Mesothelial cell of epicardium (in vitro differentiated cells): Measurements from ENCODE around the gene ASPSCR1. TPM values are rescaled to one million over a fixed set of nuclear protein-coding genes. Genes with fewer than 3 reads are reported as not detected.
A peak's percentile ranks its signal among the peaks of the same experiment; 100 is the strongest.

Experiments
- DNase-seq, 2 experiments: peaks; one replicate each; pipeline ENCODE4 v3.0.0; 2021; ENCODE audit warnings: low spot score in 2 of 2; ENCODE audit not compliant: unreplicated experiment in 2 of 2
- H3K27ac Mint-ChIP-seq: 2 replicates; pipeline ENCODE4 v1.8.0; 2021; ENCODE audit warnings: mixed read lengths
- H3K27me3 Mint-ChIP-seq: 2 replicates; pipeline ENCODE4 v1.8.0; 2021; ENCODE audit warnings: low read depth, mixed read lengths
- H3K36me3 Mint-ChIP-seq: 2 replicates; pipeline ENCODE4 v1.8.0; 2021; ENCODE audit warnings: mixed read lengths
- H3K4me1 Mint-ChIP-seq: 2 replicates; pipeline ENCODE4 v1.8.0; 2021; ENCODE audit warnings: mixed read lengths
- H3K4me3 Mint-ChIP-seq: 2 replicates; pipeline ENCODE4 v1.8.0; 2021; ENCODE audit warnings: mild to moderate bottlenecking, moderate library complexity, mixed read lengths
- H3K9me3 Mint-ChIP-seq: 2 replicates; pipeline ENCODE4 v1.8.0; 2021; ENCODE audit warnings: mixed read lengths
- total RNA-seq: library from RNA; stranded (reverse); gene quantifications from 3 replicates; pipeline ENCODE4 v1.2.1, GENCODE V29; 2021
- TF ChIP-seq, protein P1 (sequence below): fragments of 200-600 bp; sonication (generic); IDR thresholded peaks from one replicate; pipeline ENCODE4 v1.5.0; 2021; ENCODE audit warnings: antibody characterized with exemption; ENCODE audit not compliant: unreplicated experiment

The ASPSCR1 gene
- total RNA-seq, 1 donor from 2014 or later = 50.5 TPM

DNA sequence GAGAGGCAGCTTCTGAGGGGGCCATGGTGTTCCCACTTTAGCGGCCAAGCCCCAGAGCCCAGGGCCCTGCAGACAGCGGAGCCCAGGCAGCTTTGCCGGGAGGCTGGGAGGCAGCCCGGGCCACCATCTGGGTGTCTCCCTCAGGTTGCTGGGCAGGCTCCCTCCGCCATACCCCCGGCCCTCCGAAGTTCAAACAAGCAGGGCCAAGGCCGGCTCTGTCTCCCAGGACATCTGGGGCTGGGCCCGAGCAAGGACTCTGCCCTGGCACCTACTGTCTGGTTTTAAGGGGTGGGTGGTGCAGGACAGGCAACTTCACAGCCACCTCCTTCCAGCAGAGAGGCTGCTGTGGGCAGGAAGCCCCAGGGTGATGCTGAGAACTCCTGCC is 85.5 kb downstream of the ASPSCR1 start:
- H3K4me1 Mint-ChIP-seq = no peaks in the 10 kb centered on the region
- peaks cover 4% of the 10 kb centered on the region for H3K36me3 Mint-ChIP-seq
- no peaks in the 10 kb centered on the region for H3K27me3 Mint-ChIP-seq
- H3K9me3 Mint-ChIP-seq = no peaks in the 10 kb centered on the region
- no peak overlapping the region for H3K27ac Mint-ChIP-seq
- TF ChIP-seq, protein P1, sequence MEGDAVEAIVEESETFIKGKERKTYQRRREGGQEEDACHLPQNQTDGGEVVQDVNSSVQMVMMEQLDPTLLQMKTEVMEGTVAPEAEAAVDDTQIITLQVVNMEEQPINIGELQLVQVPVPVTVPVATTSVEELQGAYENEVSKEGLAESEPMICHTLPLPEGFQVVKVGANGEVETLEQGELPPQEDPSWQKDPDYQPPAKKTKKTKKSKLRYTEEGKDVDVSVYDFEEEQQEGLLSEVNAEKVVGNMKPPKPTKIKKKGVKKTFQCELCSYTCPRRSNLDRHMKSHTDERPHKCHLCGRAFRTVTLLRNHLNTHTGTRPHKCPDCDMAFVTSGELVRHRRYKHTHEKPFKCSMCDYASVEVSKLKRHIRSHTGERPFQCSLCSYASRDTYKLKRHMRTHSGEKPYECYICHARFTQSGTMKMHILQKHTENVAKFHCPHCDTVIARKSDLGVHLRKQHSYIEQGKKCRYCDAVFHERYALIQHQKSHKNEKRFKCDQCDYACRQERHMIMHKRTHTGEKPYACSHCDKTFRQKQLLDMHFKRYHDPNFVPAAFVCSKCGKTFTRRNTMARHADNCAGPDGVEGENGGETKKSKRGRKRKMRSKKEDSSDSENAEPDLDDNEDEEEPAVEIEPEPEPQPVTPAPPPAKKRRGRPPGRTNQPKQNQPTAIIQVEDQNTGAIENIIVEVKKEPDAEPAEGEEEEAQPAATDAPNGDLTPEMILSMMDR = no peak
- no peak overlapping the region for H3K4me3 Mint-ChIP-seq
- DNase-seq = no peak

DNA sequence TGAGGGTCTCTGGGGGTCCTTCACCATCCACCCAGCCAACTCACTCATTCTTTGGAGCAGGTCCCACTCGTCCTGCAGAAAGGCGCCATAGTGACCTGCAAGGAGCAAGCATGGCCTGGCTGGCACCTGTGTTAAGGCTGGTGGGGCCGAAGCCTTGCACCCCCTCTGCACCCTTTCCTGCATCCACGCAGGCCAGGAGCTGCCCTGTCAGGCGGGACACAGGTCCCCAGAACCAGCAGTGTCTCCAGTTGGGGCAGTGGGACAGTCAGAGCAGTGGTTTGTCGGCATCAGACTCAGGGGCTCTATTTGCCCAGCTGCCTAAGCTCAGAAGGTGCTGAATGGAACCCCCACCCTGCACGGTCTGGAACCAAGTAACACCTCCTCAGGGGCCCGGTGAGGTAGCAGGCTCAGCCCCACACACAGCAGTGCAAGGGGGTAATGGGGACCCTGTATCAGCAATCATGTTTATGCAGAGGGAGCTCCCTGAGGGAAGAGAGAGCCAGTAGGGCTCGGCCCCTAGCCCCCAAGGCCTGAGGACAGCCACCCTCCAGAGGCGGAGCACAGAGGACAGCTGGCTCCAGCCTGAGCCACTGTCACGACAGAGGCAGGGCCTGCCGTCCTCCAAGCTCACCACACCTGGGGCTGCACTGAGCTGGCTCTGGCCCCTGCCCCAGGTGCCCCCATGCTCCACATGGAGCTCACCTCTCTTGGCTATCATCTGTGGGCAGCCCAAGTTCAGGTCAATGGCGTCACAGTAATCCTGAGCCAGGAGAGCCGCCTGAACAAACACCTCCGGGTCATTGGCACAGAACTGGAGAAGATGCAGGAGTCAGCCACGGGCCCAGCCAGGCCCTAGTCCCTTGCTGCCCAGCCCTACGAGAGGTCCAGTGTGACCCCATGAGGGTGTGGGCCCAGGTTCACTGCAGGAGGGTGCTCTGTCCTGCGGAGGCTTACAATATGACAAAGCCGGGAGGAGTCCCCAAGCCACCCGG is 86.3 kb downstream of the ASPSCR1 start:
- Mint-ChIP-seq H3K4me3 (peak overlapping the region; percentile 64), H3K27me3 (no peaks in the 10 kb centered on the region), H3K9me3 (no peaks in the 10 kb centered on the region), H3K27ac (no peak overlapping the region), H3K4me1 (no peaks in the 10 kb centered on the region), H3K36me3 (peaks cover 4% of the 10 kb centered on the region)
- TF ChIP-seq, protein P1 = no peak
- DNase-seq = no peak

DNA sequence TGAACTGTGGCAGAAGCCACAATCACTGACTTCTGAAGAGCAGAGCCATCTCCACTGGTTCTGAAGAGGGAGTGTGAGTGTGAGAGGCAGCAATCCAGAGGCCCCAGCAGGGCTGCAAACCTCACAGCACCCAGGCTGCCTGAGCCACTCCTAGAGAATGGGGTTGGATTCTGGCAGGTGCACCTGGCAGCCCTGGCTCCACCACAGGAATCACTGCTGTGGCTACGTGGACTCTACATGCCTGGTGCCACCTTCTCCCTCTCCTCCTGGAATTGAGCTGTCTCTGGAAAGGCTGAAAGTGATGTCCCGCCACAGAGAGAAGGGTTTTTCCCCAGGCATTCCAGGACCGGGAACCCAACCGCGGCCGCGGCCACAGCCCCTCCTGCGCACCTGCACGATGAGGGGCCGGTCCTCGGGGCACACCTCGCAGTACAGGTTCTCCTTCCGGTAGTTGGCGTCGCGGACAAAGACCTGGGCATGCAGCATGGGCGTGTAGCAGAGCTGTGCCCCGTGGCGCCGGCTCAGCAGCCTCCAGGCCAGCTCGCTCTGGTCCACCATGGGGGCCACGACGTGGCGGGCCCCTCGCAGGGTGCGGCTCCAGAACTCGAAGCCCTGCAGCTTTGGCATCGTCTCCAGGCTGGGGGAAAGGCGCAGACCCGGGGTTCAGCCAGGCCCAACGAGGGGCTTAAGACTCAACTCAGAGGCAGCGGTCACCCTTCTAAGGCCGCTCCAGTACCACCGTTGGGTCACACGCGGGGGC is 87.2 kb downstream of the ASPSCR1 start:
- H3K4me3 Mint-ChIP-seq = peak overlapping the region; percentile 64
- TF ChIP-seq, protein P1 = no peak
- no peaks in the 10 kb centered on the region for H3K9me3 Mint-ChIP-seq
- H3K27ac Mint-ChIP-seq = no peak overlapping the region
- DNase-seq = no peak
- no peaks in the 10 kb centered on the region for H3K27me3 Mint-ChIP-seq
- H3K36me3 Mint-ChIP-seq = peaks cover 4% of the 10 kb centered on the region
- H3K4me1 Mint-ChIP-seq = no peaks in the 10 kb centered on the region

DNA sequence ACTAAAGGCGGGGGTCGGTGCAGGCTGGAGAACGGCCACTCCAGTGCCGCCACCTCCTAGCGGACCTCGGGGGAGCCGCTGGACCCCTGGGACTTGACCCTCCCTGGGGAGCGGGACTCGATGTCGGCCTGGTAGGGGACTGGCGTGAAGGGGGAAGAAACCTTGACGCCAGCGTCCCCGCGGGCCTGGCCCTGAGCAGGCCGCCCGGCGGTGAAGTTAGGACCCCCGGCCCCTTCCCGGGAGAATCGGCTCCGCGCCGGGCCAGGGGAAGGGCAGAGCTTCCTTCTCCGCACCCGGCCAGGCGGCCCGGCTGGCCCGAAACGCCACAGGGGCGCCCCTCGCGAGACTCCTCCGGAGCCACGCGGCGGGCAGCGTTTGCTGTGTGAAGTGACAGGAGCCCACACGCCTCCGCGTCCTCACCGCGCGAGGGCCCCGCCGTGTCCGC is 87.8 kb downstream of the ASPSCR1 start:
- Mint-ChIP-seq H3K27me3 (no peaks in the 10 kb centered on the region), H3K9me3 (no peaks in the 10 kb centered on the region), H3K4me1 (no peaks in the 10 kb centered on the region), H3K4me3 (peak overlapping the region; percentile 64), H3K27ac (no peak overlapping the region), H3K36me3 (peaks cover 1% of the 10 kb centered on the region)
- TF ChIP-seq, protein P1 = no peak
- no peak for DNase-seq

DNA sequence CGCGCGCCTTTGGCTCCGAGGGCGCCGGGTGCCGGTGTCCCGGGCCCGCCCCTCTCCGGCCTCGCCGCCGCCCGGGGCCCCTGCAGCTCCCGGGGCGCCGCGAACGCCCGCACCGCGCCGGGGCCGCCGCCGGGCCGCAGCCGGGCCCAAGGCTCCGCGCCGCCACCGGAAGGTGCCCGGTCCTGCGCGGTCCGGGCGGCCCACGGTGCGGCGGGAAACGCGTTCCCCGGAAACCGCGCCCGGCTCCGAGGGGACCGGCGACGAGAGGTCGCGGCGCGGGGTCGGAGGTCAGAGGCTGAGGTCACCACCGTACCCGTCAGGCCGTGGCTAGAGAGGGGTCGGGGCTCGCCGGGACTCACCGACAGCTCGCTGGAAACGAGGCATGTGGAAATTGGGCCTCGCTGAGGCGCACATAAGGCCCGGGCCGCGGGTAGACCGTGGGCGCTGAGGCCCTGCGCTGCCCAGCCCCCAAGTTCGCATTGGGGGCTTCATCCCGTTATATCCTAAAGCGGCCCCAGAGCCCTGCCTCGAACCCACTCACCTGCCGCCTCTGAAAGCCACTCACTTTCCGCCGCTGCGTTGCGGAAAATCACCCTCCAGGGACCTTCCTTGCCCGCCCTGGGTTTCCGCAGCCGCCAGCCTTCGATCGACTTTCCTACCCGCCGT is 88.3 kb downstream of the ASPSCR1 start, which contains the start of gene DUS1L:
TSS of gene DUS1L (minus strand) at position 167 of the 666 bp plus-strand sequence. CDS start 745 bp downstream, outside the sequence.
- H3K36me3 Mint-ChIP-seq = no peaks in the 10 kb centered on the region
- peaks cover 3% of the 10 kb centered on the region for H3K27me3 Mint-ChIP-seq
- H3K27ac Mint-ChIP-seq = peak within 1 kb of the TSS; percentile 81
- no peaks in the 10 kb centered on the region for H3K9me3 Mint-ChIP-seq
- peak within 1 kb of the TSS; percentile 71 for H3K4me3 Mint-ChIP-seq
- no peak for DNase-seq
- TF ChIP-seq, protein P1 = no peak
- no peaks in the 10 kb centered on the region for H3K4me1 Mint-ChIP-seq
